Measurements from ENCODE around the gene TFCP2L1.

The TFCP2L1 gene

DNA sequence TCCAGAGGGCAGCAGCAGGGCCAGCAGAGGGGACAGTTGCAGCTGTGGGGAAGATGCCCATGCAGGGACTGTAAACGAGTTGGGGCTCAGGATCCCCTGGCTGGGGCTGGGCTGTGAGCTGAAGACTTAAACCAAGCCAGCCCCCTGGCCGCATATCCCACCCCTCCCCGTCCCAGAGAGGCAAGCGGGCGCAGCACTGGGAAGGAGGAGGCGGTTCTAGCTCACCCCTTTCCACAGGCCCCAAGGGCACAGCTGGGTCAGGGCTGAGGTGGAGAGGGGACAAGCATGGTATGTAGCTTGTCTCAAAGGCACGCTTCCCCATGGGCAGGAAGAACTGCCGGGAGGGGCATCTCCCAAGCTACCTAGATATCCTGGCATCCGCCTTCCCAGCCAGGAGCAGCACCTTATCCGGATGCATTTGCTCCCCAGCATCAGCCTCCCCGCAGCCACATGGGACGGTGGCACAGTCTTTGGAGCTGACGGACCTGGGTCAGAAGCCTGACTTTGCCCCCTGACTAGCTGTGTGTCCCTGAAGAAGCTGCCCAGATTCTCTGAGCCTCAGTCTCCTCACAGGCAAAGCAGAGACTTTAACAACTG, 75.9 kb downstream of the TFCP2L1 start:
- no CpG with 5 or more reads among the region's 13 CpGs for WGBS (ENCODE audit: insufficient coverage, insufficient read length)
- Histone ChIP-seq H3K36me3 (ENCODE audit: control insufficient read depth, insufficient read depth, low read length) (no peaks in the 10 kb centered on the region), H3K4me3 (ENCODE audit: low read length) (no peak overlapping the region), H3K27ac (ENCODE audit: low read length) (no peak overlapping the region), H3K27me3 (ENCODE audit: control insufficient read depth, insufficient read depth, low read length) (no peaks in the 10 kb centered on the region), H3K9me3 (ENCODE audit: control insufficient read depth, insufficient read depth, low read length) (no peaks in the 10 kb centered on the region), H3K4me1 (ENCODE audit: control insufficient read depth, insufficient read depth, low read length) (no peaks in the 10 kb centered on the region)
- no peak for DNase-seq (ENCODE audit: low read depth, low spot score)

- no peaks in the 10 kb centered on the region for H3K4me1 ChIP-seq (ENCODE audit: control insufficient read depth, insufficient read depth, low read length)
- H3K27ac ChIP-seq (ENCODE audit: low read length), result no peak overlapping the region
- WGBS (ENCODE audit: insufficient coverage, insufficient read length), result no CpG with 5 or more reads among the region's 5 CpGs
- DNase-seq (ENCODE audit: low read depth, low spot score), result no peak
- H3K9me3 ChIP-seq (ENCODE audit: control insufficient read depth, insufficient read depth, low read length), result no peaks in the 10 kb centered on the region
- H3K36me3 ChIP-seq (ENCODE audit: control insufficient read depth, insufficient read depth, low read length), result no peaks in the 10 kb centered on the region
- no peak overlapping the region for H3K4me3 ChIP-seq (ENCODE audit: low read length)
- H3K27me3 ChIP-seq (ENCODE audit: control insufficient read depth, insufficient read depth, low read length), result no peaks in the 10 kb centered on the region
These were observed 77.5 kb downstream of the TFCP2L1 start for GRCh38 chr2:121207494-121207893.

DNA sequence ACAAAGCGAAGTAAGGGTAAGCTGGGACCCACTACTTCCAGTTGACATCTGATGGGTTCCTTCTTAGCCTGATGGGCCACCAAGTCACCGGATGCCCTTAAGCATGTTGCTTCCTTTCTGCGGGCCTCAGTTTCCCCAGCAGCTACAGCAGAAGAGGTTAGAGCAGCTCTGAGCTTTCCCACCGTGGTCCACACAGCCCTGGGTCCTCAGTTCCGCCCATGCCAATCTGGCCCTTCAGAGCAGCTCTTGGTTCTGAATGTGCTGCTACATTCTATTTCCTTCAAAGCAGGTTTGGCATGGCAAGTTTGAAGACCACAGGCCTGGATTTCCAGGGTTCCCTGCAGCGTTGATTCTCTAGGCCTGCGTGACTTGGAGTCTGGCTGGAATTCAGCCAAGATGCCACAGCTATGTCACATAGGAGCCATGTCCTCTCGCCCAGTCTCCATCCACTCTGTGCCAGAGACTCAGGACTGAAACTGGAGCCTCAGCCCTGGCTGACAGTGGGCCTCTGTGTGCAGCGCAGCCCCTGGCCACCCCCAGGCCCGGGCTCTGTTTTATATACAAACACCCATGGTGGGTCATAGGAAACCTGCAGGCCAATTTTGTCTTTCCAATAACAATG, 79.6 kb downstream of the TFCP2L1 start:
- Histone ChIP-seq H3K4me3 (ENCODE audit: low read length) (no peak overlapping the region), H3K9me3 (ENCODE audit: control insufficient read depth, insufficient read depth, low read length) (no peaks in the 10 kb centered on the region), H3K27me3 (ENCODE audit: control insufficient read depth, insufficient read depth, low read length) (no peaks in the 10 kb centered on the region), H3K27ac (ENCODE audit: low read length) (no peak overlapping the region), H3K4me1 (ENCODE audit: control insufficient read depth, insufficient read depth, low read length) (no peaks in the 10 kb centered on the region), H3K36me3 (ENCODE audit: control insufficient read depth, insufficient read depth, low read length) (no peaks in the 10 kb centered on the region)
- no CpG with 5 or more reads among the region's 10 CpGs for WGBS (ENCODE audit: insufficient coverage, insufficient read length)
- DNase-seq (ENCODE audit: low read depth, low spot score), result no peak

DNA sequence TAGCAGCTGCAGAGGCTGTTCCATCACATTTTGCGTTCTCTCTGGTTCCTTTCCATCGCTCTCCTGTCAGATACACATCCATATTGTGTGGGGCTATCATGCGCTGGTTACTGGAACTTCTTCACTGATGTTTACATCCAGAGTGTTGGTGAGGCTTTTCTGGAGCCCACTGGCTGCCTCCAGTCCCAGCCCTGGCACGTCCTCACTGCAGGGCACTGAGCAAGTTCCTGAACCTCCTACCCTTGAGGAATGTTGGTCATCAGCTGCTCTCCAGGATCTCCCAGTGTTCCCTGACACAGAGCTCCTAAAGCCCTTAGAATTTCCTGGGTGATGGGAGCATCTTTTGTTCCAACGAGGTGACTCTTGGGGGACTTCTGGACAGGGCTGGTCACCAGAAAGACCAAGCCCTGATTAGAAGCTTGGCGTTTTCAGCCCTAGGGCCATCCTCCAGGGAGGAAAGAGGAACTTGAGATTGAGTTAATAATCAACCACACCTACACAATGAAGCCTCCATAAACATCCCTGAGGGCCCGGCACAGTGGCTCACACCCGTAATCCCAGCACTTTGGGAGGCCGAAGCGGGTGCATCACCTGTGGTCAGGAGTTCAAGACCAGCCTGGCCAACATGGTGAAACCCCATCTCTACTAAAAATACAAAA, 81.3 kb downstream of the TFCP2L1 start:
- no peaks in the 10 kb centered on the region for H3K27me3 ChIP-seq (ENCODE audit: control insufficient read depth, insufficient read depth, low read length)
- H3K36me3 ChIP-seq (ENCODE audit: control insufficient read depth, insufficient read depth, low read length), result no peaks in the 10 kb centered on the region
- no CpG with 5 or more reads among the region's 10 CpGs for WGBS (ENCODE audit: insufficient coverage, insufficient read length)
- H3K4me1 ChIP-seq (ENCODE audit: control insufficient read depth, insufficient read depth, low read length), result no peaks in the 10 kb centered on the region
- no peak for DNase-seq (ENCODE audit: low read depth, low spot score)
- H3K9me3 ChIP-seq (ENCODE audit: control insufficient read depth, insufficient read depth, low read length), result no peaks in the 10 kb centered on the region
- H3K4me3 ChIP-seq (ENCODE audit: low read length), result no peak overlapping the region
- no peak overlapping the region for H3K27ac ChIP-seq (ENCODE audit: low read length)

DNA sequence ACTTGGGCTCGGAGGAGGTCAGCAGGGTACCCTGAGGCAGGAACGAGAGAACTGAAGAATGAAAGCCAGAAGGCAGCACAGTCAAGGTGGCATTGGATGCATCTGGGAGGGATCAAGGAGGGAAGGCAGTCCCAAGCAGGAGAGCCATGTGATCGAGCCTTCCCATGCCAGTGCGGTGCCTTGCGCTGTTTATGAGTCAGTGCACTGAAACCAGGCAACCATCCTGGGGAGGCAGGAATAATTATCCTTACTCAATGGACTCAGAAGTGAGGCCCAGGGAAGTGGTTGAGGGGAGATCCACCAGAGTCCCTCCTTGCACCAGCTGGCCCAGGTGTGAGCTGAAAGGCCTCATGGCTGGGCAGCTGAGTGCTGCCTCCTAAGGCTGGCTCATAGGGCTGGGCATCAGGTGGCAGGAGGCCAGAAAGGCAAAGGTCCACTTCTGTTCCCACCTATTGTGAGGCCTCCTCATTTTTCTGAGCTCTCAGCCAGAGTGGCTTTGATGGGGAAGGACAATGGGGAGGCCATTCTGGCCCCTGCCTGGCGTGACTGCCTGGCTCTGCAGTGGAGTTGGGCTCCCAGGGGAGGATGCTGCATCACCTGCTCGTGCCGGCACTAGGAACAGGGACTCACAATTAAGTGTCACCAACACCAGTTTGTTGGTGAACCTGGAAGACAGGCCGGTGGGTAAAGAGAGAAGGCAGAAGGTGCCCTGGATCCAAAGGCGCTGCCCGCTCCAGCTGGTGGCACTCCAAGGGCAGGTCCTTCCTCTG, 82.3 kb downstream of the TFCP2L1 start:
- no peaks in the 10 kb centered on the region for H3K36me3 ChIP-seq (ENCODE audit: control insufficient read depth, insufficient read depth, low read length)
- no peaks in the 10 kb centered on the region for H3K4me1 ChIP-seq (ENCODE audit: control insufficient read depth, insufficient read depth, low read length)
- DNase-seq (ENCODE audit: low read depth, low spot score), result no peak
- no peaks in the 10 kb centered on the region for H3K27me3 ChIP-seq (ENCODE audit: control insufficient read depth, insufficient read depth, low read length)
- no peak overlapping the region for H3K4me3 ChIP-seq (ENCODE audit: low read length)
- WGBS (ENCODE audit: insufficient coverage, insufficient read length), result no CpG with 5 or more reads among the region's 11 CpGs
- no peaks in the 10 kb centered on the region for H3K9me3 ChIP-seq (ENCODE audit: control insufficient read depth, insufficient read depth, low read length)
- no peak overlapping the region for H3K27ac ChIP-seq (ENCODE audit: low read length)

DNA sequence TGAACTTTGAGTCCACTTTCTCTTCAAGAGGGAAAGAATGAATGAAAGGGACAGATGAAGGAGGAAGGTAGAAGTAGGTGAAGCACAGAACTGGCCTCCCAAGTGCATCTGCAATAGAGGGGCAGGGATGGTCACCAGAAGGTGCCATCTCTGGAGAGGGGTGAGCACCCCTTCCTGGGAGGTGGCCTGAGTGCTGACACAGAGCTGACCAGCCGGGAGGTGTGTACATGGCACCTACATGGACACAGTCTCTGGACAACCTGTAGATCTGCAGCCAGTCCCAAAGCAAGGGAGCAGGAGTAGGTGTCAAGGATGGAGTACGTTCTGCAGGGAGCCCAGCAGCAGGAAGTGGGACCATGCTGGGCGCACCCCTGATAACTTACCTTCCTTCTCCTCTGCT, 83.2 kb downstream of the TFCP2L1 start:
- DNase-seq (ENCODE audit: low read depth, low spot score), result no peak
- H3K27ac ChIP-seq (ENCODE audit: low read length), result no peak overlapping the region
- H3K36me3 ChIP-seq (ENCODE audit: control insufficient read depth, insufficient read depth, low read length), result no peaks in the 10 kb centered on the region
- no CpG with 5 or more reads among the region's 3 CpGs for WGBS (ENCODE audit: insufficient coverage, insufficient read length)
- no peaks in the 10 kb centered on the region for H3K27me3 ChIP-seq (ENCODE audit: control insufficient read depth, insufficient read depth, low read length)
- H3K9me3 ChIP-seq (ENCODE audit: control insufficient read depth, insufficient read depth, low read length), result no peaks in the 10 kb centered on the region
- H3K4me1 ChIP-seq (ENCODE audit: control insufficient read depth, insufficient read depth, low read length), result no peaks in the 10 kb centered on the region
- H3K4me3 ChIP-seq (ENCODE audit: low read length), result no peak overlapping the region

GRCh38 chr2:121200419-121201315, 84.3 kb downstream of the TFCP2L1 start:
- peaks cover 4% of the 10 kb centered on the region for H3K4me1 ChIP-seq (ENCODE audit: control insufficient read depth, insufficient read depth, low read length)
- no CpG with 5 or more reads among the region's 14 CpGs for WGBS (ENCODE audit: insufficient coverage, insufficient read length)
- H3K27me3 ChIP-seq (ENCODE audit: control insufficient read depth, insufficient read depth, low read length), result no peaks in the 10 kb centered on the region
- no peaks in the 10 kb centered on the region for H3K36me3 ChIP-seq (ENCODE audit: control insufficient read depth, insufficient read depth, low read length)
- DNase-seq (ENCODE audit: low read depth, low spot score), result no peak
- no peak overlapping the region for H3K4me3 ChIP-seq (ENCODE audit: low read length)
- H3K9me3 ChIP-seq (ENCODE audit: control insufficient read depth, insufficient read depth, low read length), result no peaks in the 10 kb centered on the region
- H3K27ac ChIP-seq (ENCODE audit: low read length), result no peak overlapping the region

DNA sequence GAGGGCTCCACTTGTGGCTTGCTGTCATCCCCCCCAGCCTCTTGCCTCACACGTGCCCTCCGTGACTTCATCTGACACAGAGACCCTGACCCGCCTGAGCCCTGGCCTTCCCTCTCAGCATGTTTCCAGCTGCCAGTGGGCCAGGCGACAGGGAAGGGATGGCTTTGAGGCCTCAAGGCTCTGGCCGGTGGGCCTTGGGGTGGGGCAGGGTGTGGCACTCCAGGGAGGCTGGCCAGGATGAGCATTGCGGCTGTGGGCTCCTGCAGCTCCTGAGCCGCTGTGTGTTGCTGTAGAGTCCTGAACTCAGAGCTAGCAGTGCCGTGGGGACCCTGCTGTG, 85.0 kb downstream of the TFCP2L1 start:
- no peaks in the 10 kb centered on the region for H3K27me3 ChIP-seq (ENCODE audit: control insufficient read depth, insufficient read depth, low read length)
- H3K27ac ChIP-seq (ENCODE audit: low read length), result no peak overlapping the region
- no peak overlapping the region for H3K4me3 ChIP-seq (ENCODE audit: low read length)
- DNase-seq (ENCODE audit: low read depth, low spot score), result no peak
- H3K9me3 ChIP-seq (ENCODE audit: control insufficient read depth, insufficient read depth, low read length), result no peaks in the 10 kb centered on the region
- H3K36me3 ChIP-seq (ENCODE audit: control insufficient read depth, insufficient read depth, low read length), result no peaks in the 10 kb centered on the region
- no CpG with 5 or more reads among the region's 8 CpGs for WGBS (ENCODE audit: insufficient coverage, insufficient read length)
- peaks cover 6% of the 10 kb centered on the region for H3K4me1 ChIP-seq (ENCODE audit: control insufficient read depth, insufficient read depth, low read length)

GRCh38 chr2:121199281-121200010, 85.6 kb downstream of the TFCP2L1 start:
- H3K27ac ChIP-seq (ENCODE audit: low read length), result no peak overlapping the region
- no peaks in the 10 kb centered on the region for H3K27me3 ChIP-seq (ENCODE audit: control insufficient read depth, insufficient read depth, low read length)
- DNase-seq (ENCODE audit: low read depth, low spot score), result no peak
- no CpG with 5 or more reads among the region's 10 CpGs for WGBS (ENCODE audit: insufficient coverage, insufficient read length)
- H3K4me1 ChIP-seq (ENCODE audit: control insufficient read depth, insufficient read depth, low read length), result peaks cover 6% of the 10 kb centered on the region
- H3K4me3 ChIP-seq (ENCODE audit: low read length), result no peak overlapping the region
- no peaks in the 10 kb centered on the region for H3K9me3 ChIP-seq (ENCODE audit: control insufficient read depth, insufficient read depth, low read length)
- H3K36me3 ChIP-seq (ENCODE audit: control insufficient read depth, insufficient read depth, low read length), result no peaks in the 10 kb centered on the region
